Measurements from ENCODE around the gene ANKRD34B.

The ANKRD34B gene

DNA sequence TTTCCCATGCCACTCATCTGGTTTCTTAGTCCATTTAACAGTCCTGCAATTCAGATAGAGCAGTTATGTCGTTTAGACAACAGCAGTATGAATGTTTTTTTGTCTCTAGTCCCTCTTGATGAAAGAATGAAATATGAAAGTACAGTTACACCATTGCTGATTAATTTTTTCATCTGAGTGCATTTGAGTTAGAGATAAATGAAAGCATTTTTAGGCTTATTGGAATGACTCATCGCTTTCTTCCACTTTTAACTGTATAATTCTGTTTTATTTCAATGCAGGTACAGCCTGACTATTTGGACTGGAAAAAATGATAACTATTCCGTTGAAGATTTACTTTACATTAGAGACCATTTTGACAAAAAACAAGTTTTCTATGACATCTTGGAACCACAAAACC is 28.7 kb downstream of the ANKRD34B start:
- H3K9me3 ChIP-seq (ENCODE audit: insufficient read depth, low read length), result peaks cover 11% of the 10 kb centered on the region
- no peak overlapping the region for H3K4me3 ChIP-seq (ENCODE audit: insufficient read length, low read depth)
- no peaks in the 10 kb centered on the region for H3K36me3 ChIP-seq (ENCODE audit: insufficient read depth, insufficient read length, low read length)
- no peaks in the 10 kb centered on the region for H3K27me3 ChIP-seq (ENCODE audit: insufficient read depth, insufficient read length)
- TF ChIP-seq SUZ12 (IDR thresholded peaks at IDR 0.05; ENCODE audit: extremely low read depth, insufficient read depth, insufficient read length) (no peak), ZNF274 (IDR thresholded peaks at IDR 0.05; ENCODE audit: low read depth, low read length) (no peak), YY1 (IDR thresholded peaks at IDR 0.05; ENCODE audit: insufficient read depth, insufficient read length) (no peak)
- DNase-seq (ENCODE audit: low read depth, low spot score), result no peak
- no peak overlapping the region for H3K9ac ChIP-seq (ENCODE audit: insufficient read length, low read depth)
- no peaks in the 10 kb centered on the region for H3K4me1 ChIP-seq (ENCODE audit: insufficient read depth, insufficient read length)

GRCh38 chr5:80540691-80541090 is 29.4 kb downstream of the ANKRD34B start:
- TF ChIP-seq ZNF274 (IDR thresholded peaks at IDR 0.05; ENCODE audit: low read depth, low read length), result no peak
- TF ChIP-seq YY1 (IDR thresholded peaks at IDR 0.05; ENCODE audit: insufficient read depth, insufficient read length), result no peak
- H3K9me3 ChIP-seq (ENCODE audit: insufficient read depth, low read length), result peaks cover 11% of the 10 kb centered on the region
- no peak overlapping the region for H3K4me3 ChIP-seq (ENCODE audit: insufficient read length, low read depth)
- H3K36me3 ChIP-seq (ENCODE audit: insufficient read depth, insufficient read length, low read length), result no peaks in the 10 kb centered on the region
- no peaks in the 10 kb centered on the region for H3K27me3 ChIP-seq (ENCODE audit: insufficient read depth, insufficient read length)
- no peak for DNase-seq (ENCODE audit: low read depth, low spot score)
- no peaks in the 10 kb centered on the region for H3K4me1 ChIP-seq (ENCODE audit: insufficient read depth, insufficient read length)
- no peak overlapping the region for H3K9ac ChIP-seq (ENCODE audit: insufficient read length, low read depth)

DNA sequence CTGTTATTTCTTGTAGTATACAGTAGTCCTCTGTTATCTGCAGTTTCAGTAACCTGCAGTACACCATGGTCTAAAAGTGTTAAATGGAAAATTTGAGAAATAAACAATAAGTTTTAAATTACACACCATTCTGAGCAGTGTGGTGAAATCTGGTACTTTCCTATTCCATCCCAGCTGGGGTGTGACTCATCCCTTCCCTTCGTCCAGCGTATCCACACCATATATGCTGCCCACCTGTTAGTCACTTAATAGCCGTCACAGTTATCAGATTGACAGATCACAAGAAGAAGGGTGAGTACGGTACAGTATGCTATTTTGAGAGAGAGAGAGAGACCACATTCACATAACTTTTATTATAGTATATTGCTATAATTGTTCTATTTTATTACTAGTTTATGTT is 53.3 kb downstream of the ANKRD34B start:
- no peaks in the 10 kb centered on the region for H3K27me3 ChIP-seq (ENCODE audit: insufficient read depth, insufficient read length)
- H3K4me3 ChIP-seq (ENCODE audit: insufficient read length, low read depth), result no peak overlapping the region
- no peak overlapping the region for H3K9ac ChIP-seq (ENCODE audit: insufficient read length, low read depth)
- no peaks in the 10 kb centered on the region for H3K9me3 ChIP-seq (ENCODE audit: insufficient read depth, low read length)
- DNase-seq (ENCODE audit: low read depth, low spot score), result no peak
- H3K36me3 ChIP-seq (ENCODE audit: insufficient read depth, insufficient read length, low read length), result no peaks in the 10 kb centered on the region
- H3K4me1 ChIP-seq (ENCODE audit: insufficient read depth, insufficient read length), result no peaks in the 10 kb centered on the region
- TF ChIP-seq YY1 (IDR thresholded peaks at IDR 0.05; ENCODE audit: insufficient read depth, insufficient read length) (no peak), ZNF274 (IDR thresholded peaks at IDR 0.05; ENCODE audit: low read depth, low read length) (no peak), SUZ12 (IDR thresholded peaks at IDR 0.05; ENCODE audit: extremely low read depth, insufficient read depth, insufficient read length) (no peak)

- TF ChIP-seq SUZ12 (IDR thresholded peaks at IDR 0.05; ENCODE audit: extremely low read depth, insufficient read depth, insufficient read length), result no peak
- no peak for TF ChIP-seq YY1 (IDR thresholded peaks at IDR 0.05; ENCODE audit: insufficient read depth, insufficient read length)
- no peak for TF ChIP-seq ZNF274 (IDR thresholded peaks at IDR 0.05; ENCODE audit: low read depth, low read length)
- Histone ChIP-seq H3K36me3 (ENCODE audit: insufficient read depth, insufficient read length, low read length) (no peaks in the 10 kb centered on the region), H3K9ac (ENCODE audit: insufficient read length, low read depth) (no peak overlapping the region), H3K4me1 (ENCODE audit: insufficient read depth, insufficient read length) (no peaks in the 10 kb centered on the region), H3K9me3 (ENCODE audit: insufficient read depth, low read length) (no peaks in the 10 kb centered on the region), H3K27me3 (ENCODE audit: insufficient read depth, insufficient read length) (no peaks in the 10 kb centered on the region), H3K4me3 (ENCODE audit: insufficient read length, low read depth) (no peak overlapping the region)
- no peak for DNase-seq (ENCODE audit: low read depth, low spot score)
Measured at GRCh38 chr5:80509362-80509761, 60.7 kb downstream of the ANKRD34B start.

GRCh38 chr5:80508844-80509243 is 61.2 kb downstream of the ANKRD34B start:
- H3K4me3 ChIP-seq (ENCODE audit: insufficient read length, low read depth), result no peak overlapping the region
- no peaks in the 10 kb centered on the region for H3K9me3 ChIP-seq (ENCODE audit: insufficient read depth, low read length)
- no peak for TF ChIP-seq ZNF274 (IDR thresholded peaks at IDR 0.05; ENCODE audit: low read depth, low read length)
- no peak for TF ChIP-seq YY1 (IDR thresholded peaks at IDR 0.05; ENCODE audit: insufficient read depth, insufficient read length)
- TF ChIP-seq SUZ12 (IDR thresholded peaks at IDR 0.05; ENCODE audit: extremely low read depth, insufficient read depth, insufficient read length), result no peak
- H3K36me3 ChIP-seq (ENCODE audit: insufficient read depth, insufficient read length, low read length), result no peaks in the 10 kb centered on the region
- H3K27me3 ChIP-seq (ENCODE audit: insufficient read depth, insufficient read length), result no peaks in the 10 kb centered on the region
- no peak for DNase-seq (ENCODE audit: low read depth, low spot score)
- no peaks in the 10 kb centered on the region for H3K4me1 ChIP-seq (ENCODE audit: insufficient read depth, insufficient read length)
- H3K9ac ChIP-seq (ENCODE audit: insufficient read length, low read depth), result no peak overlapping the region

DNA sequence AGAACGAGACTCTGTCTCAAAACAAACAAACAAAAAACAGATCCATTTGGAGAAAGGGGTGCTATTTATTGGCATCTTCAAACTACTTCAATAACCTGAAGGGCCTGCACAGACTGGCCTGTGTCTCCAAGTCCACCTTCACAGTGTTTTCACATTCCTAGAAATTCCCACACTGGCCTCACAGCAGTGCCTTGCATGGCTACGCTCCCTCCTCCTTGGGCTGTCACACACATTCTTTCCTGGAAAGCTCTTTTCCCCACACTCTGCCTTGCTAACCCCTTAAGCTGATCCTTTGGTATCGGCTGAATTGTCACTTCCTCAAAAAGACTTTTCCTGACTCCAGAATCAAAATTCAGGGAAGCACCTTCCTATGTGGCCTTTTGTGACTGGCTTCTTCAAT is 62.4 kb downstream of the ANKRD34B start:
- TF ChIP-seq SUZ12 (IDR thresholded peaks at IDR 0.05; ENCODE audit: extremely low read depth, insufficient read depth, insufficient read length), result no peak
- no peak for TF ChIP-seq ZNF274 (IDR thresholded peaks at IDR 0.05; ENCODE audit: low read depth, low read length)
- no peak overlapping the region for H3K4me3 ChIP-seq (ENCODE audit: insufficient read length, low read depth)
- H3K9ac ChIP-seq (ENCODE audit: insufficient read length, low read depth), result no peak overlapping the region
- H3K9me3 ChIP-seq (ENCODE audit: insufficient read depth, low read length), result no peaks in the 10 kb centered on the region
- DNase-seq (ENCODE audit: low read depth, low spot score), result no peak
- H3K4me1 ChIP-seq (ENCODE audit: insufficient read depth, insufficient read length), result no peaks in the 10 kb centered on the region
- no peaks in the 10 kb centered on the region for H3K36me3 ChIP-seq (ENCODE audit: insufficient read depth, insufficient read length, low read length)
- no peaks in the 10 kb centered on the region for H3K27me3 ChIP-seq (ENCODE audit: insufficient read depth, insufficient read length)
